GM19463 (cell line): ENCODE measurements around the gene C1orf35.

Experiments
- ATAC-seq: cut with Tn5 transposase; IDR thresholded peaks from one replicate; pipeline ENCODE4 v1.9.1; 2021; ENCODE audit warnings: mild to moderate bottlenecking, moderate library complexity; ENCODE audit not compliant: unreplicated experiment

C1orf35 gene

GRCh38 chr1:228095938-228096337 lies 7.2 kb downstream of the C1orf35 start:
- no peak for ATAC-seq

DNA sequence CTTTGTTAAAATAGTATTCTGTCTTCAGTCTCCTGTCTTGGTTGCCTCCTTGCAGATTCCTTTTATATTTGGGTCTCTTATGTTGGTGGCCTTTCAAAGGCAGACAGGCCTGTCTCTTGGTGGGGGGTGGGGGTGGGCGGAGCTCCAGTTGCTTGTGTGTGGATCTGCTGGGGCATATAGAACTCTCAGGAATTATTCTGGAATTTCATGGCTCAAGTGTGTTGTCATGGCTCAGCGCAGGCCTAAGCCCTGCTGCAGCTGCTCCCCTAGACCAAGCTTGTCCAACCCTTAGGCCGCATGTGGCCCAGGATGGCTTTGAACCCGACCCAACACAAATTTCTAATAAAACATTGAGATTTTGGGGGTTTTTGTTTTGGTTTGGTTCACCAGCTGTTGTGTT lies 8.0 kb downstream of the C1orf35 start:
- ATAC-seq = no peak

DNA sequence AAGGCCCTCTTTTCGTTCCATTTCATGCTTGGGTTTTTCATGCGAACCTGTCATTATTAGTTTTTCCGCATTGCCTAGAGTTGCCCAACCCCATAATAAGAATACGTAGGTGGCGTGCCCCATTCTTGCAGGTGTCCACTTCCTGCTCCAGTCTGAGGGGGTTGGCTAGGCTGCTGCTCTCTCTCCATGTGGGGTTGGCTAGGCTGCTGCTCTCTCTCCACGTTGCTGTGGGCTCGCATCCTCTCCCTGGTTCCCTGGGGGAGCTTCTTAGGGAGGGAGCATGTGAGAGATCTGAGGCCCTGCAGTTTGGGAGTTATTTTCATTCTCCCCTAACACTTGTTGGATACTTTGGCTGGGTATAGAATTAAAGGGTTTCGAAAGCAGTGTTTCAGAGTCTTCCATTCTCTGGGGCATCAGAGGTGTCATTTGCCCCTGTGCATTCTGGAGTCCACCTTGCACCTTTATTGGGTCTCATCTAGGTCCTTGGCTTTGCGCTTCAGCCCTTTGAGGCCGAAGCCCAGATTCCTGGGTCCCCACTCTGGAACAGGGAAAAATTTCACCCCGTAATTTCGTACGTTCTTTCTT lies 8.6 kb downstream of the C1orf35 start:
- no peak for ATAC-seq

GRCh38 chr1:228093050-228093906 lies 9.8 kb downstream of the C1orf35 start:
- no peak for ATAC-seq

- ATAC-seq = no peak
Measured at GRCh38 chr1:228092342-228093049, 10.6 kb downstream of the C1orf35 start.

- ATAC-seq = no peak
Measured at GRCh38 chr1:228091084-228091483, 12.0 kb downstream of the C1orf35 start.

- ATAC-seq = no peak
Measured at GRCh38 chr1:228090613-228091081, 12.5 kb downstream of the C1orf35 start.

DNA sequence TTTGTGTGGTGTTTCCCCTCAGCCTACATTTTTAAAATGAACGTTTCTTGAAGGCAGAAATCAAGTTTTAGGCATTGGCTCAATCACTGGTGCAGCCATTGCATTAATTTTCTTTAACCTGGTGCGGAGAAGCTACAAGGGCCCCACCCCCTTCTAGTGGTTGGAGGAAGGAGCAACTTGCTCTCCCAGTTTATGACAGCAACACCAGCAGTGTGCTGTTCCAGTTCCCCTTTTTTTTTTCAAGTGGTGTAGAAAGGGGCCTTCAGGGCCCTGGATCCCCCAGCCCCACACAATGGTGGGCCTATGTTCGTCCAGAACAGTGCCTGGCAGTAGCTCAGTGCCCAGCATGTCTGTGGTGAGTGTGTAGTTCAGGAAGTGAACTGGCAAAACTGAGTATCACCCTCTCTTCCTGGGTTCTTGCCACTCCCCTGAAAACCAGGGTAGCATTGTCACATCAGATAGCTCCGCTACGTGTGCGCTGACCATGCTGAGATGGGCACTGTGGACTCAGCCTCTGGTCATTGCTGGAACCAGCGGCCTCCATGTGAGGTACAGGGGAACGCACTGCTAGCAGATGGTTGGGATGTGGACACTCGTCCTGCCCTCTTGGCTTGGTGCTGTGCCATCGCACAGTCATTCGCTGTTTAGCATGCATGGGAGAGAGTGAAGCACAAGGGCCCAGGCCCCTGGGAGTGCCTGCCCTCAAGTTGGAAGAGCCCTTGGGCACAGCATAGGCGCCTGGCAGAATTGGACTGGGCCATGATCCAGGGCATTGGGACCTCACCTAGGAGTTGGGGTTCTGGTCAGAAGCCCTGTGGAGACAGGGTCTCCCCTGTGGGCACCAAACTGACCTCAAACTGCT lies 13.4 kb downstream of the C1orf35 start:
- ATAC-seq = no peak

- ATAC-seq = no peak
Measured at GRCh38 chr1:228088586-228089498, 14.3 kb downstream of the C1orf35 start.

GRCh38 chr1:228087771-228088251 lies 15.3 kb downstream of the C1orf35 start:
- no peak for ATAC-seq

GRCh38 chr1:228085287-228085951 lies 17.7 kb downstream of the C1orf35 start:
- no peak for ATAC-seq

DNA sequence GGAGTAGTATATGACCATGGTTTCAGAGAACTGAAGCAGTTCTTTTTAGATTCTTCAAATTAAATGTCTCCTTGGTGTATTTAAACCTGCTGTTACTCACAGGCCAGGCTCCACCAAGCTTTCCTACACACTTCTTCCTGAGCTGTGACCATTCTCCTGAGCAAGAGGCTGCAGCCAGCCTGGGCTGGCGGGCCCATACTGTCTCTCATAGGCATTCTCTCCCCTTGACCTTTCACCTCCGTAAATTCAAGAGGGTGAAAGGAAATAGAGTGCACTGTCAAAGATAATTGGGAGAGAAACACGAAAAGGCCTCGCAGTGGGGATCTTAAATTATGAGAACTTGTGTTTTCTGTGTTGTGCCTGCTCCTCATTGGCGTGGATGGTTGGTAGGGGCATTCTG lies 18.3 kb downstream of the C1orf35 start:
- ATAC-seq = no peak

- no peak for ATAC-seq
Measured at GRCh38 chr1:228084325-228084724, 18.8 kb downstream of the C1orf35 start.

- no peak for ATAC-seq
Measured at GRCh38 chr1:228083871-228084278, 19.2 kb downstream of the C1orf35 start.

DNA sequence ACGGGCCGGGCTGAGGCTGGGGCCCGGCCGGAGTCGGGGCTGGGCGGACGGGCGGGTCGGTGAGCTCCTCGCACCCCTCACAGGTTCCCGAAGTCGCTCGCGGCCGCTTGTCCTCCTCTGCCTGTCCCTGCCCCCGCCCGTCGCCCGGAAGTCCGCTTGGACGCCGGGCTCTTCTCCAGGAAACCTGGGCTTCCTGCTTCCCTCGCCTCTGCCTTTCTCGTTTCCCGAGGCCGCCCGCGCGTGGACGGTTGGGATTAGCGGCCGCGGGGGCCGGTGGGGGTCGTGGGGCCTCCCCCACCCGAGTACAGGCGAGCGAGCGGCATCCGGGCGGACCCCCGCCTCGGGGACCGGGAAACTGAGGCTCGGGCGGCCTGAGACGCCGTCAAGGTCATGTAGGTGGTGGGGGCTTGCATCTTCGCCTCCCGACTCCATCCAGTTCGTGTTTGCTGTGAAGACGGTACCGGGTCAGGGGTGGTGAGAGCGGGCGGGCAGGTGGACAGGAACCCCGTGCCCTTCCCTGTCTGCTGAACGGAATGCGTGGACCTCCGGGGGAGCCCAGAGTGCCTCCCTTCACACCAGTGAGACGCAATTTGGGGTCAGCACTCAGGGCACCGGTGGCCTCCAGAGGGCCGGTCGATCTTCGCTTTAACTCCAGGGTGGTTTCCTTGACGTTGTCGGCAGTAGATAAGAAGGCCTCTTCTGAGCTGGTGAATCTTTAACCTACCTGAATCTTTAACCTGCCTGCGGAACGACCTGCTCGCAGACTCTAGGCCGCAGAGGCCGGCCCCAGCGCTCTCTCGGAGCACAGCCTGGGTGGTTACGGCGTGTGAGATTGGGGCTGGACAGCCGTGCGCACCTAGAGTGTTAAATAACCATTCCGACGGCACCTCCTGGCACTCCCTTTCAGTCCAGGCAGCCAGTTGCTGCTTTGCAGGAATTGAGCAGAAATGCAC lies 19.9 kb downstream of the C1orf35 start:
- peak; percentile 10 for ATAC-seq

DNA sequence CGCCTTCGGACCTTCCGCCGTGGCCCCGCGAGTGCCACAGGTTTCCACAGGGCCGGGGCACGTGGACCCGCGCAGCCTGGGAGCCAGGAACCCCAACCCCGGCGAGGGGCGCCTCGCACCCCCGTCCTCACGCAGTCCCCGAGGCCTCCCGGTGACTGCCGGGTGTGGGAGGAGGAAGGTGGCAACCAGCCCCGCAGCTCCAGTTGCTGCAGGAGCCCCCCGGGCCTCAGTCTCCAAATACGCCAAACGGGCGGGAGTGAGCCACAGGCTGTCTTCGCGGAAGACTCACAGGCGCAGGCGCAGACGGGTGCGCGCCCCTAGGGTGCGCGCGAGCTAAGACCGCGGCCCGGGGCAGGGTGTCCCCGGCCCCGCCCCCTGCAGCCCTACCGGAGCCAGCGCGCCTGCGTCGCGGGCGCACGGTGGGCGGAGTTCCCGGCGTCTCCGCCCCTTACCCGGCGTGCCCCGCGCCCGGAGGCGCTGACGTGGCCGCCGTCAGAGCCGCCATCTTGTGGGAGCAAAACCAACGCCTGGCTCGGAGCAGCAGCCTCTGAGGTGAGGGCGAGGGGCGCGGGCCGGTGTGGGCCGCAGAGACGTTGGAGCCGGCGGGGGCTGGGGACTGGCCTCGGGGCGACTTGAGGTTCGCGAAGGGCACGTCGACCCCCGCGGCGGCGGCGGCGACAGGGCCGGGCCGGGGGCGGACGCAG lies 20.8 kb downstream of the C1orf35 start, which contains the start of gene ARF1:
Gene ARF1, plus strand, starts transcription at position 495 of the 704 bp plus-strand sequence. CDS start 14,407 bp downstream, outside the sequence.
- peak; percentile 74 for ATAC-seq

- peak; percentile 23 for ATAC-seq
Measured at GRCh38 chr1:228081578-228082213, 21.4 kb downstream of the C1orf35 start.
